T-helper 9 cell (primary cell): ENCODE measurements around the gene SUSD4.
A peak's percentile ranks its signal among the peaks of the same experiment; 100 is the strongest.

ENCODE experiments used
- DNase-seq: peaks from one replicate; pipeline ENCODE4 v3.0.0-alpha.2; 2020

The SUSD4 gene

DNA sequence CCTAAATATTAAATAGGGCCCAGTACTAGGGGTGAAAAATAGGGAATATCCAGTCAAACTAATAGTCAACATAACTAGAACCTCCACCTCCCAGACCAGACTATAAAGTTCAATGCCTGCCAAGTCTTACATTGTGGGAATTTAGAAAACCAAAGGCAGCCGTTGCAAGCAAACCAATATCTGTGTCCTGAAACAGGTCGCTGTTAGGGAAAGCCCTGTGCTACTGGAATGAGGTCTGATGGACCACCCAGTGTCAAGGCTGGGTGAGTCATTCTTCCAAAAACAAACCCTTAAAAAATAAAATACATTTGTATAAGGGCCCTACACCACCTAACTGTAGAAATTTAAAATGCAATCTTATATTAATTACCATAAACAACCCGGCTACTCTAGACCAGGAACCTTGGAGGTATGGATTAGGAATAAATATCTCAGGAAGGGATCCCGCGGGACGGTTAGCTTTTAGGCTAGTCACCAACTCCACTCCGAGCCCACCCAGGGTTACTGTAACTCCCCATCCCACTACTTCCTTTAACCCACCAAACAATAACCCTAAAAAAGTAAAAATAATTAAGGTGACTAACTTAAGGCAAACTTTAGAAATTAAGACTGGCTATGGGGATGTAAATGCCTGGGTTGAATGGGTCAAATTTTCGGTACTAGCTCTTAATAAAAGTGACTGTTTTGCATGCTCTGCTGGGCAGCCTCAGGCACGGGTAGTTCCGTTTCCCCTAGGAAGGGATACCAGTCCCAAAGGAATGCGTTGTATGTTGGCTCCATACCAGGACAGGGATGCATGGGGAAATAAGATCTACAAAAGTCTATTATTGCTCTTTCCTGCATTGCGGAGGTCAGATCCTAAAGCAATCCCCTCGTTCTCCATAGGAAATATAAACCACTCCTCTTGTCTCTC, 155.6 kb downstream of the SUSD4 start:
- DNase-seq, result no peak

DNA sequence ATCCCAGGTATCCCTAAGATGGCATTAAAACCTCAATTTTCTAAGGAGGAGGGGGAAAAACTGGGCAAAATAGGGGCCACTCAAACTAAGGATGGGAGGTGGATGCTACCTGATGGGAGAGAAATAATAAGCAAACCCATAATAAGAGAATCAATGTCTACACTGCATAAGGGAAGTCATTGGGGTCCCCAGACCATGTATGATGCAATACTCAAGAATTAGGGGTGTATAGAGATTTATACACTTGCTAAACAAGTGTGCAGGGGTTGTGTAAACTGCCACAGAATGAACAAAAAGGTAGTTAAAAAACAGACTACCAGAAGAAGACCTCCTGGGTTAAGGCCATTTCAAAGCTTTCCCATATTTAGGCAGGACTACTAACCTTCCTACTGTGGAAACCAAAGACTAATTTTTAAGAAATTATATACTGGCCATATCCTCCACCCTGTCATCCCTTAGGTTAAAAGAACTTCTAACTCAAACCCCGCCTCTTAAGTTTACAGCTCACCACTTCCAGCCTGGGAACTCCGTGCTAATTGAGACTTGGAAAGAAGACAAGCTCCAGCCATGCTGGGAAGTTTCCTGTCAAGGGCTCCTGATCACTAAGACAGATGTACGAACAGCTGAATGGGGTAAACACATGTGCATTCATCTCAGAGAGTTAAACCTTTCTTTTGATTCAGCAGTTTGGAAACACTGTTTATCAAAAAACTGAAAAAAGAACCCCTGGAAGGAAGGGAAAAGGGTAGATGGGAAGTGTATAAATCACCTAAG, 156.5 kb downstream of the SUSD4 start:
- no peak for DNase-seq

DNA sequence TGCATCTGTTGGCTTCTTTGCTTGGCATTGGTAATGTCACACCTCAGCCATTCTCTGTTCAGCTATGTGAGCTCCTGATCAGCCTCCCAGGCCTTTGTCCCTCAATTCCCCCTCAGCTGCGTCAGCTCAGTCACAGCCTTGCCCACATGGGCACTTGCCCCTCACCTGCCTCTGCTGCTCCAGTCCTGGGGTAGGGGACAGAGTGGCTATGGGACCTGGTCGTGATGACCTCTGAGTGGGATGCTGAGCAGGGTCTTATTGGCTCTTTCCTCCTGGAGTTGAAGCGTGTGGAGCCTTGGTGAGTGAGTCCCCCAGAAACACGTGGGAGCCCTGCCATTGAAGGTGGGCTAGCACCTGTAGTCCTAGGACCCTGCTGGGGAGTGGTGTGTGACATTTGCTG, 159.6 kb downstream of the SUSD4 start:
- DNase-seq, result no peak

DNA sequence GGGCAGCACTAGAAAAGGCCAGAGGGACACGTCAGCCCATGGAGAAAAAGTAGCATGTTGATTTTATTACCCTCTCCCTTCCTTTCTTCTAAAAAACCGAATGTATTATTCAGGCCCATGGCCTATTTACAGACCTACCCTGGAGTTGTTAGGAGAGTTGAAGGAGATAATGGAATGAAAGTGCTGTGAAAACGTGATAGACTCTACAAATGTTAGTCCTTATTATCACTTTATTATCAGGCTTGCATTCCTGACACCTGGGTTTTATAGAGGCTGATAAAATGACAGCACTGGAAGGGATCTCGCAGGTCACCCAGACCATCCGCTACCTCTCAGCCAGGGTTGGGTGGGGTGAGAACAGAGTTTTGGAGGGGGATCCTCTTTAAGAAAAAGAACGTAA, 160.3 kb downstream of the SUSD4 start:
- DNase-seq, result no peak

DNA sequence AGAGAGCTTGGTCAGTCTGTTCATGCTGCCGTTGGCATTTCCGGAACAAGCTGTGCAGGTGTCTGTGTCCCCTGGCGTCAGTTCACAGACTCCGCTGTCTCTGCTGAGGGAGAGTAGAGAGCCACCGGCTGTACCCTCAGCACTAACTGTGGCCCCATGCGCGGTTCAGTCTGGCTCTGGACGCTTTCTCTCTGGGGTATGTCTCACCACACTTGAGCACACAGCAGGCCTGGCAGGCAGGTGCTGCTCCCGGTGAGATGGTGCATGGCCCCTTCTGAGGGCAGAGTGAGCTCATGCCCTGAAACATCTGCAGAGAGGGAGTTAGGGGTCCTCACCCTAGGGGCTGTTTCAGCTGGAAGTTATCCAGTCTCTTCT, 161.0 kb downstream of the SUSD4 start:
- DNase-seq, result no peak

DNA sequence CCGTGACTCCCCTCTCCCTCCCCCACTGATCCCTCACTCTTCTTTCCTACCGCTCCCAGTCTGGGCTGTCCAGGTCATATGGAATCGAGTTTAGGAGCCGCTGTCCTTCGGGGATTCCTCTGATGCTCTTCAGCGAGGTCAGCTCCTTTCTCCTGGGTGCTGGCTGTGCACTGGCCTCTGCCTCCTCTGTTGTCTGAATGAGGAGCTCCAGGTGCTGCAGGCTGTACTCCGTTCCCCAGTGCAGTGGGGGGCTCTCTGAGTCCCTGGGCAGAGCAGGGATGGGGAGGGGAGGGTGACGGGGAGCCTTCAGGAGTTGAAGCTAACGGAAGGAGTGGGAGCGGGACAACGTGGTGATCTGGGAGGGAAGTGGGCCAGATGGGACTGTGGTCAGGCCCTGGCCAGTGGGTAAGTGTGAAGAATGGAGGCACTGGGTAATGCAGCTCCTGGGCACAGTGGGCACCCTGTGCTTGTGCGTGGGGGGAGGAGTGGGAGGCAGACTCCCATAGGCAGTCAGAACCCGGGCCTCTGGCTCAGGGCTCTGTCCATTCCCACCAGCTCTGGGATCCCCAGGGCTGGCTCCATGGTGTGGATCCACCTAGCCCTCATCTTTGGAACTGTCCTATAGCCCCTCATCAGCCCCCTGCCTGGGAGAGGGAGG, 161.5 kb downstream of the SUSD4 start:
- DNase-seq, result no peak

DNA sequence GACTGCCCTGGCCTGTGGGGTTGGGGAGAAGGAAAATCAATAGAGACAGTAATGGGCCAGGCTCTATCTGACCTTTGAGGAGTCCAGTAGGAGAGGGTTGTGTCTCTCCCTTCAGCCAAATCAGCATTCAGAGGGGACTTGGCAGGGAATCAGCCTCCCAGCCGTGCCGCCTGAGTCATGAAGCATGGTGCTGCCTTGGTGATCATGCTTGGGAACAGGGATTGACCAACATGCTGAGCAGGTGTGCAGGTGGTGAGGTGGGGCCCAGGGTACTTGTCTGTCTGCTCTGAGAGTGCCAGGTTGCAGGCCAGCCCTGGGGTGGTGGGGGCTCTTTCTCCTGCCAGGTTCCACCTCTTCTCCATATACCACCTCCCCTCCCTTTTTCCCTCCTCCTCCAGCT, 162.0 kb downstream of the SUSD4 start:
- no peak for DNase-seq

DNA sequence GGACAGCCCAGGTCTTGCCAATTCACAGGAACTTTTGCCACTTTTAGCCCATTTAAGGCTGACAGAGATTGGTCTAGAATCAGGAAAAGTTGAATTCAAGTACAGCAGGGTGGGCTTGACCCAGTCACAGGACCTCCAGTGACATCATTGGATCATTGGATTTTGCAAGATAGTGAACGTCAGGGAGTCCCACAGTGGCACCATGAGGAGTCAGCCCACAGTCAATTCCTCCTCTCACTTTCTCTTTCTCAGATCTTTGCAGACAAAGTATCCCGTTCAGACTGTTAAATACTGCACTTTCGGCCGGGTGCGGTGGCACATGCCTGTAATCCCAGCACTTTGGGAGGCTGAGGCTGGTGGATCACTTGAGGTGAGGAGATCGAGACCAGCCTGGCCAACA, 163.1 kb downstream of the SUSD4 start:
- DNase-seq, result no peak

DNA sequence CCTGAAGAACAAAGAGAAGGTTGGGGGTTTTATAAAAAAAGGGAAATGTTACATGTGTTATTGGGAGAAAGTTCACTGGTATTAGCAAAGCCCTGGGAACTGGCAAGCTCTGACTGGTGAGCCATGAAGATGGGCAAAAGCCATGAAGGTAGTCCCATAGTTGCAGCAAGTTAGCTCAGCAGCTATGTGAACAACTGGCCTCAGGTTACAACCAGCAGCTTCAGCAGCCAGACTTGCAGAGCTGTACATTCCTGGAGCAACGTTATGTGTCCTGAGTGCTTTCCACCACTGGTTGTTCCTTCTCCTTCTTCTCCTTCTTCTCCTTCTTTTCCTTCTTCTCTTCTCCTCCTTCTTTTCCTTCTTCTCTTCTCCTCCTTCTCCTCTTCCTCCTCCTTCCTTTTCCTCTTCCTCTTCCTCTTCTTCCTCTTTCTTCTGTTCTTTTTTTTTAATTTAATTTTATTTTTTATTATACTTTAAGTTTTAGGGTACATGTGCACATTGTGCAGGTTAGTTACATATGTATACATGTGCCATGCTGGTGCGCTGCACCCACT, 164.8 kb downstream of the SUSD4 start:
- DNase-seq, result no peak

DNA sequence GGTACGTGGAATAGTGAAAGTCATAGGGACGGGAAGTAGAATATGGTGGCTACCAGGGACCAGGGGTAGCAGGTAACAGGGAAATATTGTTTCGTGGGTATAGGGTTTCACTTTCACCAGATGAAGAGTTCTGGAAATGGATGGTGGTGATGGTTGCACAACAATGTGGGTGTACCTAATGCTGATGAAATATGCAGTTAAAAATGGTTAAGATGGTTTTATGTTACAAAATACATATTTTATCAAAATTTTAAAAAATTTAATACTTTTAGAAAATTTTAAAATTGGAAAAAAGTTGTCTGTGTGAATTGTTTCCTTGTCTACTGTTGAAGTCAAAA, 165.4 kb downstream of the SUSD4 start:
- DNase-seq, result no peak

DNA sequence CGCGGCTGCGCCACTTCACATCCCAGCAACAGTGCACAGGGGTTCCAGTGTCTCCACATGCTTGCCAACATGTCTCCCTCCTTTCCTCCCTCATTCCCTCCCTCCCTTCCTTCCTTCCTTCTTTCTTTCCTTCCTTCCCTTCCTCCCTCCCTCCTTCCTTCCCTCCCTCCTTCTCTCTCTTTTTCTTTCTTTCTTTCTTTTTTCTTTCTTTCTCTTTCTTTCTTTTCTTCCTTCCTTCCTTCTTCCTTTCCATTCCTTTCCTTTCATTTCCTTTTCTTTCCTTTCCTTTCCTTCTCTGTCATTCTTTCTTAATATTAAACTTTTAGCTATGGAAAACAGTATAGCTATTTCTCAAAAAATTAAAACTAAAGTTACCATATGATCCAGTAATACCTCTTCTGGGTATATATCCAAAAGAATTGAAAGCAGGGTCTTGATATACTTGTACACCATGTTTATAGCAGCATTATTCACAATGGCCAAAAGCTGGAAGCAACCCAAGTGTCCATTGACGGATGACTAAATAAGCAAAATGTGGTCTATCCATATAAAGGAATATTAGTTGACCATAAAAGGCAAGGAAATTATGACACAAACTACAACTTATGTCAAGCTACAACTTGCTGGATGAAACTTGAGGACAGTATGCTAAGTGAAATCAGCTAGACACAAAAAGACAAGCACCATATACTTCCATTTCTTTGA, 165.9 kb downstream of the SUSD4 start:
- DNase-seq, result no peak

DNA sequence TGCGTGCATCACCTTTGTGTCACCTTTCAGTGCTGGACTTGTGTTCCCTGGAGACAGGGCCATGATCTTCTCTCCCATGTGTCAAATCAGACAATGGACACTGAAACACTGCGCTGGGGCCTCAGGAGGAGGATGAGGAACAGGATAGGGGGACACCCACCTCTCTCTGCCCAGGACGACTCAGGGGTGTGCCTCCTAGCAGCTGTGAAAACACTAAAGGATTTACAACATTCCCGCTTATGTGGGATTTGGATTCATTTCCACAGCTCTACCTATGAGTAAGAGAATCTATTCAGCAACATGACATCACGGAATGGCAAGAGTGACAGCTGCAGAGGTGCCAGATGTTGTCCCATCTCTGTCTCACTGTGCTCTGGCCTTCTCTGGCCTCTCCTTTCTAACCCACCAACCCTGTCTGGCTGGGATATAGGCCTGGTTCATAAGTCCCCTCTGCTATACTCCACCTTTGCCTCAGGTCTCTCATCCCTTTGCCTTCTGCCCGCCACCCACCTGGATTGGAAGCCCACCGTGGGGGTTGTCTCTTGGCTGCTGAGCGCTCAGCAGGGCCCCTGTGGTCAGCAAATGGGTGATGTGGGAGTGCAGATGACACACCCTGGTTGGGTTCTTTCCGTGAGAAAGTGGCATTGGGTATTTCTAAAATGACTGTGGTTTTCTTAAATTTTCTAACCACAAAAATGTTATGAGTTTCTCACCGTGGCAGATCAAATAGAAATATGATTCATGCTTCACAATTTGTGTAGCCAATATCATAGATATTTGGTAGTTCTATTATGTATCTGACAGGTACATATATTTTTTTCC, 173.9 kb downstream of the SUSD4 start:
- peak; percentile 14 for DNase-seq

DNA sequence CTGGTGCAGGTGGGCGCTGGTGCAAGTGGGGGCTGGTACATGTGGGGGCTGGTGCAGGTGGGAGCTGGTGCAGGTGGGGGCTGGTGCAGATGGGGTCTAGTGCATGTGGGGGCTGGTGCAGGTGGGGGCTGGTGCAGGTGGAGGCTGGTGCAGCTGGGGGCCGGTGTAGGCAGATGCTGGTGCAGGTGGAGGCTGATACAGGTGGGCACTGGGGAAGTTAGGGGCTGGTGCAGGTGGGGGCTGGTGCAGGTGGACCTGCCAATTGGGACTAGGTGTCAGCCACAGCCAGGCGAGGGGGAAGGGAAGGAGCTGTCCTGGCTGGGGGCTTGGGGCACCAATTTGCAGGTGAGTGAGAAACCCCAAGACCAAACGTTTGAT, 174.5 kb downstream of the SUSD4 start:
- no peak for DNase-seq

DNA sequence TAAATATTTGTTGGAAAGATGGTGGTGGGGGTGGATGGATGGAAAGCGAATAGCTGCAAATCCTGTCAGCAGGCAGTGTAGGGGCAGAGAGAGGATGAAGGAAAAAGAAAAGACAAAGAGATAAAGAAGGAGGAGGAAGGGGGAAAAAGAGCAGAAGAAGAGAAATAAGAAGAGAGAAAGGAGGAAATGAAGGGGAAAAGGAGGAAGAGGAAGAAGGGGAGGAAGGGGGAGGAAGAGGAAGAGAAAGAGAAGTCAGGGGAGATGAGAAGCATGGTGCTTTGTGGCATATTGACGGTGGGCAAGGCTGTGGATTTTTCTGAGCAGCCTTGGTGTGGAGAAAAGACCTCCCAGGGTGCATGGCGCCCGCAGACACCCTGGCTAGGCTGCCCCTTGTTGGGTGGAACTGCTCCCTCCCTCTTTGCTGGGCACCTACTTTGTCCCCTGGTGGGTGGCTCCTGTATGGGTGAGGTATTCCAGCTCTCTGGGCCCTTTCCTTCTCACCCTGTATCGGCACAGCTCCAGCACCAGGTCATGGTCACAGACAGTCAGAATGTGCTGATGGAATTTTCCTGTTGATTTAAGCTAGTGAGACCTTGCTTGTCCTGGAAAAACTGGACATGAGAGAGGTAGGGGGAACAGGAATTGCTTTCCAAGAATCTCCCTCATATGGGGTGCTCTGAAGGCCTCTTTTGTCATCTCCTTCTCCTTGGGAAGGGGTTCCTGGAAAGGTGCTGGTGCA, 175.2 kb downstream of the SUSD4 start:
- no peak for DNase-seq

DNA sequence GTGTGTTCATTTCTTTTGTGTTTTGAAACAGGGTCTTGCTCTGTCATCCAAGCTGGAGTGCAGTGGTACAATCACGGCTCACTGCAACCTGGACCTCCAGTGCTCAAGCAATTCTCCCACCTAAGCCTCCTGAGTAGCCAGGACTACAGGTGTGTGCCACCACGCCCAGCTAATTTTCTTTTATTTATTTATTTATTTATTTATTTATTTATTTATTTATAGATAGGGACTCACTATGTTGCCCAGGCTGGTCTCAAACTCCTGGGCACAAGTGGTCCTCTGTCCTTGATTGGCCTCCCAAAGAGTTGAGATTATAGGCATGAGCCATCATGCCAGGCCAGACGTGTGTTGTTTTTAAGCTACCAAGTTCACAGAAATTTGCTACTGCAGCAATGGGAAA, 177.2 kb downstream of the SUSD4 start:
- no peak for DNase-seq

DNA sequence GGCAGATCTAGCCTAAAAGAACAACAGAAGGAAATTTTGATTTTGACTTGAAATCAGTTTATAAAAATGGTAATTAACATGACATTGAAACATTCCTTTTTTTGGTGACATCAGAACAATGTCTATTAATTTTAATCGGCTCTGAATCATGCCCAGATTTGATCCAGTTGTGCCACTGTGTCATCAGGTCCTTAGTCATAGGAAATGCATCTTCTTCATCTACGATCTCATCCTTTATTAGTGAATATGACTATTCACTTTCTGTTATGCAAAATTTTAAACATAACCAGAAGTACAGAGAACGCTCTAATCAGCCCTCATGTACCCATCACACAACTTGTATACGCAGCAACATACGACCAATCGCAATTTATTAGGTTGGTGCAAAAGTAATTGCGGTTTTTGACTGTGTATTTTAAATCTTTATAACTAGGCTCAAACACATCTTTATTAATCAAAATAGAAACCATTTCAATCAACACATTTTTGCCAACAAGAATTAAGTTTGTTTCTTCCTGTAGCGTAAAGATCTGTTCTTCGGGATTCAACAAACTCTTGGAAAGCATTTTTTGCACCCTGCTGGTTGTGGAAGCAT, 180.6 kb downstream of the SUSD4 start:
- DNase-seq, result no peak

DNA sequence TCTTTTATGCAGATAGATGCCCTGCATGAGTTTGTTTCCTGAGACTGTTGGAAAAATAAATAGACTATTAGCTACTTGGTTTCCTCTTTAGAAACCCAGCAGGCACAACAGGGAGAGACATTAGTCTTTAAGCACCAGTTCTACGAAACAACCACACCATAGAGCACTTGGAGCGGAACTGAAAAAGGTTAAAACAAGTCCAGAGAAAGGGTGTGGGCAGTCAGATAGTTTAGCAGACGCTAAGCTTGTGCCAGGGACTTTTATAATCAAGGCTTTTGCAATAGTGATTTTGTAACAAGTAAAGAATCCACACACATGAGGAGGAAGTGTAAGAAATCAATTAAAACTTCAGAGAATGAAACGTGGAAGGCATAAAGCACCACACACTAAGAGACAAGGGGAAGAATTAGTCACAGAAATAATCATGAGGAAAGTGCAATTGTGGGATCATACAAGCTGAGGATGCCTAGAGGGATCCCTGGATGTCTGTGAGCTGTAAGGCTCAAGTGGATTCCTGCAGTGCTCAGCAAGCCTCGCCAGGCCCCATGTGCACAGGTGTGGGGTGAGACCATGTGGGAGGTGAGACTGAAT, 183.2 kb downstream of the SUSD4 start:
- no peak for DNase-seq

DNA sequence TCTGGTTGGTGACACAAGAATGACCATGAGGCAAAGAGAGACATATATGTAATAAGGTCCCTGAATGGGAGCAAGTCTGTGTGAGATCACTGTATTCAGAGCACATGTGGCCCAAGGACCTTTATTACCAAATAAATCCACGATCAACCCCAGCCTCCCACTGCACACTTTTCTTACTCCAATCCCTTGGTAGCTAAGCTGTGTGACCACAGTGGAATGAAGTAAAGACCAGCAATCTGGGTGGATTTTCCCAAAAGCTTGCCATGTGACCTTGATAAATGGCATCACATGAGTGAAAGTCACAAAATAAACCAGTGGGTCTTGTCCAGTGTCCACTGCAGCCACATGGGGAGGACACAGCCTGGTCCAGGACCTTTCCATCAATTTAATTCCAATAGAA, 184.2 kb downstream of the SUSD4 start:
- no peak for DNase-seq

DNA sequence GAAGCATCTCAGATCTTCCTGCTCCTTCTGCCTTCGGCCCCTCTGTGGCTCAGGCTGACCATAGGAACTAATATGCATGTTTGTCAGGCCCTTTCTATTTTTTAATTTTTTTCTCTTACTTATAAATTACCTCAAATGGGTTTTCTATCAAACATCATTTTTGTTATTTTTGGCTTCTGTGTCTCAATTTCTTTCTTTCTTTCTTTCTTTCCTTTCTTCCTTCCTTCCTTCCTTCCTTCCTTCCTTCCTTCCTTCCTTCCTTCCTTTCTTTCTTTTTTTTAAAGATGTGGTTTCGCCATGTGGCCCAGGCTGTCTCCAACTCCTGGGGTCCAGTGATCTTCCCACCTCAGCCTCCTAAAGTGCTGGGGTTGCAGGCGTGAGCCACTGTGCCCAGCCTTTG, 184.7 kb downstream of the SUSD4 start:
- DNase-seq, result no peak

DNA sequence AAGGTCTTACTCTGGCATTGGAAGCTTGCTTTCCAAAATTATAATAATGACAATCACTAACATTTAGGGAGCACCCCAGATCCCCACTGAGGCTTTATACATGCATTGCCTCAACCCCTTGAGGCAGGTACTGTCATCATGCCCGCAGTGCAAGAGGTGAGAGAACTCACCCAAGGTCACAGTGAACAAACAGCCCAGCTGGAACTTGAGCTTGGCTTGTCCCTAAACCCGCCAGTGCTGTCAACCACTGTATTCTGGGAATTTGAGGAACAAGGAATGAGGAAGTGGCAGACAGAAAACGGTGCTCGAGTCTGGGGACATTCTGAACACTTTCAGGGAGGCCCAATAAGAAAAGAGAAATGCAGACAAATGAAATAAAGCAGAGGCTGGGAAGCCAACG, 186.3 kb downstream of the SUSD4 start:
- no peak for DNase-seq
